SIG-M5 (cell line): ENCODE data around the gene CCDC69.
"Not testable (repeated sequence)": the region's sequence is repeated elsewhere in the genome, so short reads cannot be mapped to it uniquely, and the experiment has no call there.

Experiments used
- DNase-seq: peaks from one replicate; lab custom pipeline; 2025; lab: John Stamatoyannopoulos, UW

The CCDC69 gene

DNA sequence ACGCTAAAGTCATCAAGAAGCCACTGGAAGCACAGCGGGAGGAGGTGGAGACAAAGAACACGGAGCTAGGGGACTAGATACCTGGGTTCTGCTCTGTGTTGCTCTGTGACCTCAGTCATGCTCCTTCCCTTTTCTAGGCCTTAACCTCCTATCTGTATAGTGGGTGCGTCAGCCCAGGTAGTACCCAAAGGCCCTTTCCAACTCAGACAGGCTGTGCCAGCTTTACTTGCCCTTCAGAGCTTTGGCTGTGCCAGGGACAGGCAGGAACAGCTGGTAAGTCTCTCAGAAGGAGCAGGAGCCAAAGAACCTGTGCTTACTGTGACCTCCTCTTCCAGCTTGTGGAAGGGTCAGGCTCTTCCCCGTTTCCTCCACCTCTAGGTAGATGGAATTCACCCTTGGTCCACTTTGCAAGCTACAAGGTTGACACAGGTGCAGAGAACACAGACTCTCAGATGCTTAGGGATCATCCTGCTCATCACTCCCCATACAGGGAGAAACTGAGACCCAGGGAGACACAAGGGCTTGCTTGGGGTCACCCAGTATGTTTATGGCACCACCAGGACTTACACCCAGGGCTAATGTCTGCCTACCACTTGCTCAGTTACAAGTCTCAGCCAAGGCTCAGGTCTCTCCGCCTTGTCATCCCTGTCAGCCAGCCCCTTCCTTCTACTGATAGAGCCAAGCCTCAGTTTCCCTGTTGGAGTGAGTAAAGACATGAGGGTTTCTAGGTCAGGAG is 1.7 kb downstream of the CCDC69 start:
- DNase-seq = no peak

DNA sequence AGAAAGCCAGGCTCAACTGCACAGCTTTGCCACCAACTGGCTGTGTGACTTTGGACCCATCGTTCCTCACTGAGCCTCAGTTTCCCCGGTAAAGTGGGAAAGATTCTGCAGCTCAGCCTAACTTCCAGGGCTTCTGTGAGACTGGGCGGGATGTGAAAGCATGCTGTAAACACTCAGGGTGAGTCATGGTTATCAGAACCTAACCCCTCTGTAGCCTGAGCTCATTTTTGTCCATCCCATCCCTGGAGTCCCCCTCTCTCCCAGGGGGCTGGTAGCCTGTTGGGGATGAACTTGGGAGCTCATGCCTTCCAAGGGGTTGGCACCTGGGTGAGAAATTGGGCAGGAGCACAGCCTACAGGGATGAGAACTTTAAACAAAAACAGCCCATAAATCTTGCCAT is 2.3 kb downstream of the CCDC69 start:
- no peak for DNase-seq

DNA sequence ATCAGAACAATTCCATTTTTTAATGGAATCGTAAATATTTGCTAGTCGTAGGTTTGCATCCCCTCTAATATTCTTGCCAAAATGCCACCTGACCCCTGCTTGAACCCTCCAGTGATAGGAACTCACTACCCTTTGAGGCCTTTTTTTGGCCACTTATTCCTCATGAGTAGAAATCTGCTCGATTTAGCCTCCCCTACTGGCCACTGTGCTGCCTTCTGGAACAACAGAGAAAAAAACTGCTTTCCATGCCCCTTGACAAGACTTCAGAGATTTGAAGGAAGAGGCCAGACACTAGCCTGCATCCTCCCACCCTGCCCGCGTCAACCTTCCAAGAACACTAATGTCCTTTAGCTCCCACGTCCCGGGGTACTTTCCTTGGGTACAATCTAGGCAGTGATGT is 4.1 kb downstream of the CCDC69 start:
- no peak for DNase-seq

DNA sequence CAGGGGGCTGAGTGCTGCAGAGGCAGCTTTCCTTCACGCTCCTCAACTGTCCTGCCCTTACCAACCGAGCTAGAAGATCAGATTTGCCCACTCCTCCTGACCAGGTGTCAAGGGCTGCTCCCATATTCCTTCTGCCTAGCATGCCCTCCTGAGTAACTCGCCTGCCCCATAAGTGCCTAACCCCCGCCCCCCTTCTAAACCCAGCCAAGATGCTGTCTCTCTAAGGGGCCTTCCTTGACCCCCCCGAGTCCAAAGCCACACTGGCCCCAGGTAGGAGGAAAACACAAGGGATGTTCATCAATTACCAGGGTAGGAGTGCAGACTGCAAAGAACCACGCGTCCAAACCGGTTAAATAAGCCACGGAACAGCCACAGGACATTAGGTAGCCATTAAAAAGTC is 4.8 kb downstream of the CCDC69 start:
- DNase-seq = no peak

DNA sequence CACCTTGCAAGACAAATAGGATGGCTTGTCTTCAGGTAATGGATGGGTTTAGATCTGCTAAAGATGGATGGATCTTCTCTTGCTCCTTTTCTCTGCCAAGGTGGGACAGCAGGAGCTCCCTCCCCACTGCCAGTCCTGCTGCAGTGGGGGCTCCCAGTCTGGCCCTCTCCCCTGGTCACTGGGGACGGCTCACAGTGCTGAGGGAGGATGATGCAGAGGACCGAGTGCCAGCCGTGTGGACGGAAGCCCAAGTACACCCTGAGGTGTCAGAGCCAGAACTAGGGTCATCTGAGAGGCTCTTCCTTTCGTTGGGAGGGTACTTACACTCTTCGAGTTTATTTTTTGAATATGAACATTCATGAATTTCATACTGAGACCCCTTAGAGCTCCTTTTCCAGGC is 5.7 kb downstream of the CCDC69 start:
- DNase-seq = no peak

DNA sequence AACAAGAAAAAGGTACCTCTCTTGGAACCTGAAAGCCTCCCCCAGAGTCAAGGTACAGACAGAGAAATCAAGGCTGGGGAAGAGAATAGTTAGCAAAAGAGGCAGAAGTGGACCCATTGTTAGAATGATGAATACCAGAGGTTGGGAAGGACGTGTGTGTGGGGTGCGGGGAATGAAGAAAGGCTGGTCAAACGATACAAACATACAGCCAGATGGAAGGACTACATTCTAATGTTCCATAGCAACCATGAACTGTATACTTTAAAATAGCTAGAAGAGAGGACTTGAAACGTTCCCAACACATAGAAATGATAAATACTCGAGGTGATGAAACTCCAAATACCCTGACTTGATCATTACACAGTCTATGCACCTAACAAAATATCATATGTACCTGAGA is 7.1 kb downstream of the CCDC69 start:
- no peak for DNase-seq

DNA sequence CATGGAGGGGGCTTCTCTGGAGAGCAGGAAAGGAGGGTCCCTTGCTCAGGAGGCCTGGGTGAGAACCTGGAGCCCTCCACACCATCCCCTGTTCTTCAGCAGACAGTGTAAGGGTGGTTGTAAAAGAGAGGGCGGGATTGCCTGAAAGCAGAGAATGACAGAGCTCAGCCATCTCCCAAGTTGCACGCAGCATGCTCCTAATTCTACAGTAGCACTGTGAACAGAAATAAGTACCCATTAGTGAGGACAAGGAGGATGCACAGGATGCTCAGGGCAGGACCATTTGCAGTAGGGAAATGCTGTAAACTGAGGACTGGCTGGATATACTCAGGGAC is 8.4 kb downstream of the CCDC69 start:
- no peak for DNase-seq

DNA sequence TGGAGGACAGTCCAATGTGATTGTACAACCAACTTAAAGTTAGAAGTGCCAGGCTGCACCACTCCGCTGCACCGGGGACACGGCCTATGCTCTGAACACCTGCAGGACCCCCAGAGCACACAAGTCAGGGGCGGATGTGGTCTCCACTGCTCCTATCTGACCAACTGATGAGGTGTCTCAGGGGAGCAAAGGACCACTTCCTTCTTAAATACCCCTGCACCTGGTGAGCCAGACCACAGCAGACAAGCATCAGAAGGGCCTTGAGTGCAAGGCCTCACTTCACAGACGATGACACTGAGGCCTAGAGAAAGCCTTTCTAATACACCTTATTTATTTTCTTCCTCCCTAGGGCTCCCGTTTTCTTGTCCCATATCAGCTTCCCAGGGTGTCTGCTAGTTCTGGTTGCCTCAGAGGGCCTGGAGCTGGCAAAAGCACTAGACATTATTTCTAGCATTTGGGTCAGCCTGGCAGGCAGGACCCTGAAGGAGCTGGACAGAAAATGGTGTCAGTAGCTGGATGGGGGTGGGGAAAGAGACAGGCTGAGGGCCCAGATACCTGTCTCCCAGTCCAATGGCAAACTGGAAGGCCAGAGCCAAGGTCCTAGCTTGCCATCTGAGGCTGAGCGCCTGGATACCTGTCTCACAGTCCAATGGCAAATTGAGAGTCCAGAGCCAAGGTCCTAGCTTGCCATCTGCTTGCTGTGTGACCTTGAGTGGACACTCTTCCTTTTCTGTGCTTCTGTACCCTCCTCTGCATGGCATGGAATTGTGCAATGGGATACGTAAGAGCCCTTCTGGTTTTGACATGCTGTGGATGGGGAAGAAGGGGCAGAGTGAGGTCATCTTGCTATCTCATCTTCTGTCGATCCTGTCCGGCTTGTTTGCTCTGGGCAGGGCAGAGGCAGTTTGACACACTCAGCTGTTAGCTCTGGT is 9.0 kb downstream of the CCDC69 start:
- no peak for DNase-seq

DNA sequence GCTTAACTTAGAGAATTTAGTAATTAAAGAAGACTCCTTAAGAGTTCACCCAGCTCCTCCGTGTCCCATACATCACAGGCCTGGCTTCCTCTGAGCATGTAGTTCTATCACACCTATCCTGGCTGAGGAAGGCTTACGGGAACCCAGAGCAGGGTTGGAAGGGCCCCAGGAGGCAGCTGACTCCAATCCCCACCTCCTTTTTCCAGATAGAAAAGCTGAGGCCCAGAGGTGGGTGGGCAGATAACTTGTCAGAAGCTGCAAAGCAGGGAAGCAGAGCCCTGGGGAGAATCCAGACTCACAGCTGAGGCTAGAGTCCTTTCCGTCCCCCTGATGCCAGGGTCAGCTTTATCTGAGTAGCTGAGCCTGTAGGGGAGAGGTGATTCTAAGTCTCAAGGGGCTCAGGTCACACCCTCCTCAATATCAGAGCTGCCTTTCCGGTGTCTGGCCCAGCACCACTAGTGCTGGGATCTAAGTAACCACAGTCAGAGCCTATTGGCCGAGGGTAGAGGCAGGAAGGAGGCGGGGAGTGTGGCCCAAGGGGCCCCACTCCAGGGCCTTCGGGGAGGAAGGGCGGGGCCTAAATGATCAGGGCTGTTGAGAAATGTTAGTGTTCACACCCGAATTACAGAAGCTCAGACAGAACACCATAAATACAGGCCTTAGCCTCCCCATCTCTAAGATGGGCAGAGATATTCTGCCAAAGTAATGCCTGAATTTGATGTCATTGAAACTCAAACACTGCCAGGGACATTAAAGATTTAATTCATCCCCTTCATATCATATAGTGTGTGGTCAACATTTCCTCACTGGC is 9.9 kb downstream of the CCDC69 start:
- DNase-seq = peak; percentile 73

DNA sequence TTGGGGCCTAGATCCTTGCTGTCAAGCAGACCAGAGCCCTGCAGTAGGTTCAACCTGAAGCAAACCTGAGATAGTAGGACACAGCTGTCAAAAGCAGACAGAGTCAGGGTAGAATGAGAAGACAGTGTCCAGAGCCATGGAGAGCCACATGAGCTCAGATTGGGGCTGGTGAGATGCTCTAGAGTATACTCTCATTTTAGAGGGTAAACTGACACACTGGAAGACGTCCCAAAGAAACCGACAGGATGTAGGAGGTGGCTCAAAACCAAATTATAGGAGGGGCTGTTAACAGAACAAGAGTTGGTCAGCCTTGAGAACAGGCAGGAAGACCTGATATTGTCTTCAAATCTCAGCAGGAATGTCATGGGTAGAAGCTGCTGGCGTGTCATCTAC is 11.5 kb downstream of the CCDC69 start:
- no peak for DNase-seq

DNA sequence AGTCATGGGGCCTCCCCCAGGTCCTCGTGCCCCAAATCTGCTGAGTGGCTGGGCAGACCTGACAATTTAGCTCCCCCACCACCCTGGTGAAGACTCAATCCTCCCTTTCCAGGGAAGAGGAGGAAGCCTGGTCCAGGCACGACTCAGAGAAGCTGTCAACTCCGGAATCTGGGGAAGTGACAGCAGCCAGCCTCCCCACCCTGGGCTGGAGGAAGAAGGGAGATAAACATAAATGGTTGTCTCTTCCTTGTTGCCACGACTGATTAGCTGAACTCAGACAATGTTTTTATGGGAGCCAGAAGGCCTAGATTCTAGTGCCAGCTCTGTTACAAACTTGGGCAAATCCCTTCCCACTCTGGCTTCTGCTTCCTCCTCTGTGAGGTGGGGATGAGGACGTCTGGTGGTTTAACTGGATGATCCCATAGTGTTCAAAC is 15.4 kb downstream of the CCDC69 start:
- no peak for DNase-seq

DNA sequence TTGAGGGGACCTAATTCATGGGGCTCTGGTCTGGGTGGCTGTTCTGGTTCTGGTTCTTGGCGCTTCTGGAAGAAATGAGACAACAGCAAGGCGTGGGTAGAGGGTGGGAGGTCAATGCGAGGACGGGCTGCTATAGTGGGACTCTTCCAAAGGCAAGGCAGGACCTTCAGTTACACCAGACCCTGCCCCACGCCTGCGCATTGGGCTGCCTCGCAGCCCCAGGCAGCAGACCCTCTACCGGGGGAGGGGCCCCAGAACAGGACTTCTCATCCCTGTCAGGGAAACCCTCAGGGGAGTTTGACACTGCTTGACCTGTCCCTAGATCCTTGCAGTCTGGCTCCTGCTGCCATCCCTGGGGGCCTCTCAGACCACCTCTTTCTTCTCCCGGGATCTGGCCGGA is 18.5 kb downstream of the CCDC69 start:
- no peak for DNase-seq

DNA sequence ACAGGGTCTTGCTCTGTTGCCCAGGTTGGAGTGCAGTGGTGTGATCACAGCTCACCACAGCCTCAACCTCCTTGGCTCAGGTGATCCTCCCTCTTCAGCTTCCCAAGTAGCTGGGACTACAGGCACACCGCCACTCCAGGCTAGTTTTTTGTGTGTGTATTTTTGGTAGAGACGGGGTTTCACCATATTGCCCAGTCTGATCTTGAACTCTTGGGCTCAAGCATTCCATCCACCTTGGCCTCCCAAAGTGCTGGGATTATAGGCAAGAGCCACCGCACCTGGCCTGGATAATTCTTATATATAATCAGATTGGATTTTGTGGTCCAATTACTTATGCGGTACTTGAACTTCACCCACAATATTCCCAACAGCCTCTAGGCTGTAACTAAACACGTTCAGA is 19.8 kb downstream of the CCDC69 start:
- no peak for DNase-seq

DNA sequence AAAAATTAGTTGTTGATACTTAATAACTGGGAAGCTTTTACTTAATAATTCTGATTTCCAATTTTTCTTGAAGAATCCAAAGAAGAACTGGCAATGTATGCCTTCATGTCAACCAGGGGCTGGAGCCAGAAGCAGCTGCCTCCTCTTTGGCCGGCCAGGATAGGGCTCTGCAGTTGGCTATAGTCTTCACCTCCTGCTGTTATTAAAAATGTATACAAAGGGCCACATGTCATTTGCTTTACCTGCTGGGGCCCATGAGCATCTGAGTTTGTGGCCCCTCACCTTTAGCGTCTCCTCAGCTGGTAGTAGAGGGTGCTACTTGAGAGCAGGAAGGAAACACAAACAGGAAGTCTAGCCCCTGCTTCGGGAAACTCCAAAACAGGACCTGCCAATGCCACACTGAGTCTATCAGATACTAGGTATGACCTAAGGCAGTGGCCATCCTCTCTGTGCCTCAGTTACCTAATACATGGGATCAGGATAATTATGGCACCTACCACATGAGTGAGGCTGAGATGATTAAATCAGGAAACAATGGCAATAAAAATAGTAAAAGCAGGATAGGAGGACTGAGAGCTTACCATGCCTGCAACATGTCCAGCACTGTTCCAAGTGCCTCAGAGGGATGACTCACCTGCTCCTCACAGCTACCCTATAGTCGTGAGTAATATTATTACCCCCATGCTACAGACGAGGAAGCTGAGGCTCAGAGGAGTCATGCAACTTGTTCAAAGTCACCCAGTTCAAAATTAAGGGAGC is 21.3 kb downstream of the CCDC69 start:
- no peak for DNase-seq

DNA sequence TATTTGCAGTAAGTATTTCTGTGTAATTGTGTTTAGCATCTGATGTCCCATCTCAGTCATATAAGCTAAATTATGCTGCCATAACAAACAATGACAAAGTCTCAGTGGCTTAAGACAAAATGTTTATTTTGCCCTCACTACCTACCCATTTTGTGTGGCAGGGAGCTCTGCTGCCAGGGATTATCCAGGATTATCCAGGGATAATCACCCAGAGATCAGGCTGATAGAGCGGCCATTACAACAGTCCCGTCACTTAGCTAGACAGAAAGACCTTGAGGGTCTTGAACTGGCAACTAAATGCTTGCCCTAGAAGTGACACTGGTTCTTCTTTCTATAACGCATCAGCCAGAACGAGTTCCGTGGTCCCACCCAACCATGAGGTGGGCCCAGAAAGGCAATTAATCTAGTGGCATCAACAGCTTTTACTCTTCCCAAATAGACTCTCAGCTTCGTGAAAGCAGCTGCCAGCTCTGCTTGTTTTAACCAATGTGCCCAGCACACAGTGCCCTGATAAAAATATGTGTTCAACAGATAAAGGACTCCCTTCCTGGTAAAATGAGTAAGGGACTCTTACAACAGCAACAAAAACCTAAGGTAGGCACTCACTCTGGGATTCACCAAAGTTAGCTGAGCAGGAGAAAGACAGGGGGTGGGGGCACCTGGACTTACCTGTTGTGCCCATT is 22.8 kb downstream of the CCDC69 start:
- no peak for DNase-seq

DNA sequence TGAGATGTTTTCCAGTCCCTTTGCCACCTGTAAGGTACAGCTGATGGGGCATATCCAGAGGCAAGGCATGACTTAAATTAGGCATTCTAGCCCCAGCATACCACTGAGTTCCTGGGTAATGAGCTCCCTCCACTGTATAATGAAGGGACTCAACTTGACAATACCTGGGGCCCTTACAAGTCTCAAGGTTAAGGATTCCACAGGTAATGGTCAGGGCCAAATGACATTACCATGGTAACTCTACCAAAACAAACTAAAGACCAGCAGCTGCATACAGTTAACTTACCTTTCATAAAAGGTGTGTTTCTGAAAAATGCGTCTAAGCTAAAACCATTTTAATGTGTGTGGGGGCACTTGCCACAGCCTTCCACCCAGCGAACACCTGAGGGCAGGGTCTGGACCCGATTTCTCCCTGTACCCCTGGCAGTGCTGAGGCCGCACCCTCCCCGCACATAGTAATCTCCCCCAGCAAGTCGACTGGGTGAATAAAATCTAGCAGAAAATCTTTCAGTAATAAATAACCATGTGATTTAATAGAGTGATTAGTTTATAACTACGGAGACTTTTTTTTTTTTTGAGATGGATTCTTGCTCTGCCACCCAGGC is 24.2 kb downstream of the CCDC69 start:
- no peak for DNase-seq

DNA sequence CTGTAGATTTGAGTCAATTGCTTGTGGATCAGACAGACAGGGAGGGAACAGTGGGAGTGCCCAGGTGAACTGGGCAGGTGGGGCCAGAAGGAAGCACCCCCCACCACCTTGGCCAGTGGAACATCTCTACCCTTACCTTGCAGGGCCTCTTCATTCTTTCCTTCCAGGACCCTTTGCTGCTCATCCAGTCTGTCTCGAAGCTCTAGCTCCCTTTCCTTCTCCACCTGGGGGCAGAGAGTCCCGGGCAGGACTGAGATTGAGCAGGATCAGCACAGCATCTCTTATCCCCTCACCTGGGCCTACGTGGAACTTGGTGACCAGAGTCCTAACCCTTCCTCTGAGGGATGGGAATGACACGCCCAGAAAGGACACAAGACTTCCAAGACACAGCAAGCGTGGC is 25.0 kb downstream of the CCDC69 start:
- DNase-seq = no peak

DNA sequence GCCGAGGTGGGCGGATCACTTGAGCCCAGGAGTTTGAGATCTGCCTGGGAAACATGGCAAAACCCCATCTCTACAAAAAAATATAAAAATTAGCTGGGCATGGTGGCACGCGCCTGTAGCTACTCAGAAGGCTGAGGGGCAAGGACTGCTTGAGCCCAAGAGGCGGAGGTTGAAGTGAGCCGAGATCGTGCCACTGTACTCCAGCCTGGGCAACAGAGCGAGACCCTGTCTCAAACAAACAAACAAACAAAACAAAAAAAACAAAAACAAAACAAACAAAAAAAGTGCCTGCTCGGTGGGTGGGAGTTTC is 26.6 kb downstream of the CCDC69 start:
- DNase-seq = not testable (repeated sequence)

DNA sequence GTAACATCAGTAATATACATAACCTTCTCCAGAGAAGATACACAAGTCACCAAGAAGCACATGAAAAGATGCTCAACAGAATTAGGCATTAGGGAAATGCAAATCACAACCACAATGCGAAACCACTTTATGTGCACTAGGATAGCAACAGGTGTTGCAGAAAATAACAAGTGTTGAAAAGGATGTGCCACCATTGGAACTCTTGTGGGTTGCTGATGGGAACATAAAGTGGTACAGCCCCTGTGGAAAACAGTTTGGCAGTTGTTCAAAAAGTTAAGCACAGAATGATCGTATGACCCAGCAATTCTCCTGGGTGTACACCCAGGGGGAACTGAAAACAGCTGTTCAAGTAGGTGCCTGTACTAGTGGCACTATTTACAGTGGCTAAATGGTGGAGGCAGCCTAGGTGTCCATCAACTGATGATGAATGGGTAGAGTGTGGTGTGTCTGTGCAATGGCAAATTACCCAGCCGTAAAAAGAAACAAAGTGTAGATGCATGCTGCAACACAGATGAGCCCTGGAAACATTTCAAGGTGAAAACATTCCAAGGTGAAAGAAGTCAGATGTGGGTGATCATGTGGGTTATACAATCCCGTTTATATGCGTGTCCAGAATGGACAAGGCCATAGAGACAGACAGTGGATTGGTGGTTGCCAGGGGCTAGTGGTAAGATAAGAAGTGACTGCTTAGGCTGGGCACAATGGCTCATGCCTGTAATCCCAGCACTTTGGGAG is 27.2 kb downstream of the CCDC69 start:
- no peak for DNase-seq

DNA sequence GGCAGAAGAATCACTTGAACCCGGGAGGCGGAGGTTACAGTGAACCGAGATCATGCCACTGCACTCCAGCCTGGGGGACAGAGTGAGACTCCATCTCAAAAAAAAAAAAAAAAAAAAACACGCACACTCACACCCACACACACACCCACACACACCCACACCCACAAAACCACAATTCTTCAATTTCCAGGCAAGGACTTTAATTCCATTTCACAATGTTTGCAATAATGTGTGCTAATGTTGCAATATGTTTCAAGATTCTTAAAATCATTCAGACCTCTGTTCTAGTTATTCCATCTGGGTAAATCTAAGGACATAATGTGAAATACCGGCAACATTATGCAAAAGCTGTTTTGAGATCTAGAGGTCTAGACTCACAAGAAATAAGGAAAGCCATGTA is 28.3 kb downstream of the CCDC69 start:
- DNase-seq = no peak
